ENCODE data around the gene UBQLN3.

- TF ChIP-seq CTCF (IDR thresholded peaks at IDR 0.05) (no peak), POLR2A (IDR thresholded peaks at IDR 0.05) (no peak)
Measured at GRCh38 chr11:5514841-5515240, 5.1 kb upstream of the UBQLN3 start.
